H1 (cell line): ENCODE results near the gene COQ8A. TPM values are rescaled to one million over a fixed set of nuclear protein-coding genes. Genes with fewer than 3 reads are reported as not detected.

Source experiments
- CTCF ChIA-PET: fragments of 300-600 bp; sonication (Branson Sonifier 250); formaldehyde crosslinking; loops from one replicate; lab custom pipeline; 2021; ENCODE audit not compliant: partially characterized antibody; lab: Charles Lee
- POLR2A ChIA-PET: fragments of 300-600 bp; sonication (Branson Sonifier 250); formaldehyde crosslinking; loops from one replicate; lab custom pipeline; 2021; ENCODE audit warnings: inconsistent platforms; ENCODE audit not compliant: partially characterized antibody; lab: Charles Lee
- DNase-seq, 2 experiments: peaks; one replicate each; pipeline versions ENCODE4 v3.0.0 to v3.0.0-alpha.2; 2010 to 2022; ENCODE audit warnings: low spot score in 2 of 2, low read depth in 1 of 2, mixed read lengths in 1 of 2
- FAIRE-seq: peaks from 2 replicates; lab custom pipeline; 2011; peaks lifted over from hg19 to GRCh38; lab: Jason Lieb, UNC
- H2AFZ ChIP-seq: 2 replicates; pipeline ENCODE4 v1.8.1; 2012; ENCODE audit warnings: low read length, inconsistent platforms
- H2AK5ac ChIP-seq: 2 replicates; pipeline ENCODE4 v1.6.1; 2013; ENCODE audit warnings: low read depth, low read length
- H2BK120ac ChIP-seq: replicated peaks from 2 replicates; pipeline ENCODE3; 2013; ENCODE audit warnings: low read depth, low read length, inconsistent platforms
- H2BK12ac ChIP-seq: 2 replicates; pipeline ENCODE4 v1.6.1; 2013; ENCODE audit warnings: low read depth, low read length
- H2BK15ac ChIP-seq: 2 replicates; pipeline ENCODE4 v1.6.1; 2013; ENCODE audit warnings: low read length
- H2BK20ac ChIP-seq: 2 replicates; pipeline ENCODE4 v1.6.1; 2013; ENCODE audit warnings: low read length
- H2BK5ac ChIP-seq: 2 replicates; pipeline ENCODE4 v1.6.1; 2013; ENCODE audit warnings: low read depth, low read length
- H3K14ac ChIP-seq: 2 replicates; pipeline ENCODE4 v1.6.1; 2013; ENCODE audit warnings: inconsistent platforms; ENCODE audit not compliant: insufficient read length
- H3K18ac ChIP-seq: 2 replicates; pipeline ENCODE4 v1.6.1; 2013; ENCODE audit warnings: low read length; ENCODE audit errors: extremely low read depth
- H3K23ac ChIP-seq: 2 replicates; pipeline ENCODE4 v1.6.1; 2013; ENCODE audit warnings: inconsistent platforms; ENCODE audit not compliant: insufficient read length
- H3K23me2 ChIP-seq: 2 replicates; pipeline ENCODE4 v1.6.1; 2013; ENCODE audit warnings: low read depth, low read length
- H3K27ac ChIP-seq: 2 replicates; pipeline ENCODE4 v1.6.1; 2011; ENCODE audit warnings: low read depth, low read length, inconsistent platforms
- H3K27me3 ChIP-seq, 4 experiments: replicated peaks in 1 of 4; 1 replicate in 1 of 4; 2 replicates in 3 of 4; pipeline versions ENCODE4 v1.6.1 to v1.8.1; 2011 to 2013; ENCODE audit warnings: low read length in 3 of 4, mild to moderate bottlenecking in 3 of 4, inconsistent platforms in 2 of 4, mixed read lengths in 2 of 4, moderate library complexity in 1 of 4; ENCODE audit not compliant: control insufficient read depth in 3 of 4, insufficient read depth in 3 of 4; ENCODE audit errors: extremely low read depth in 1 of 4
- H3K36me3 ChIP-seq, 4 experiments: 2 replicates each; pipeline versions ENCODE4 v1.6.1 to v1.8.1; 2011 to 2013; ENCODE audit warnings: mild to moderate bottlenecking in 4 of 4, low read length in 3 of 4, moderate library complexity in 2 of 4, control low read depth in 1 of 4, inconsistent platforms in 1 of 4; ENCODE audit not compliant: insufficient read depth in 4 of 4, control insufficient read depth in 2 of 4
- H3K4ac ChIP-seq: replicated peaks from 2 replicates; pipeline ENCODE3; 2013; ENCODE audit warnings: low read length, low read depth, mixed read lengths, inconsistent platforms; ENCODE audit not compliant: insufficient read length
- H3K4me1 ChIP-seq, 4 experiments: replicated peaks in 1 of 4; 1 replicate in 1 of 4; 2 replicates in 3 of 4; pipeline versions ENCODE4 v1.6.1 to v1.8.1; 2011 to 2013; ENCODE audit warnings: low read length in 3 of 4, inconsistent platforms in 2 of 4, mixed read lengths in 1 of 4; ENCODE audit not compliant: insufficient read depth in 4 of 4, control insufficient read depth in 3 of 4
- H3K4me2 ChIP-seq, 2 experiments: 2 replicates each; pipeline versions ENCODE4 v1.6.1 to v1.8.1; 2011 to 2013; ENCODE audit warnings: low read depth in 2 of 2, low read length in 2 of 2, control low read depth in 1 of 2, inconsistent platforms in 1 of 2, mild to moderate bottlenecking in 1 of 2; ENCODE audit not compliant: insufficient read depth in 1 of 2
- H3K4me3 ChIP-seq, 4 experiments: fragments of 200-600, 300-600 bp in 1 of 4; sonication (generic), shearing (Covaris generic), sonication (Bioruptor Twin) in 1 of 4; 2 replicates each; pipeline versions ENCODE4 v1.5.1 to v1.8.1; 2011 to 2016; ENCODE audit warnings: low read length in 4 of 4, low read depth in 3 of 4, control low read depth in 2 of 4, inconsistent platforms in 2 of 4, mild to moderate bottlenecking in 2 of 4, mixed read lengths in 1 of 4, moderate library complexity in 1 of 4; ENCODE audit not compliant: insufficient read depth in 2 of 4; ENCODE audit errors: extremely low read depth in 1 of 4
- H3K56ac ChIP-seq: replicated peaks from 2 replicates; pipeline ENCODE3; 2013; ENCODE audit warnings: low read depth, mild to moderate bottlenecking, mixed read lengths, low read length, inconsistent platforms; ENCODE audit not compliant: insufficient read length
- H3K79me1 ChIP-seq: 2 replicates; pipeline ENCODE4 v1.6.1; 2013; ENCODE audit warnings: low read depth, low read length, control low read depth
- H3K79me2 ChIP-seq, 2 experiments: 2 replicates each; pipeline versions ENCODE4 v1.6.1 to v1.8.1; 2012 to 2013; ENCODE audit warnings: low read length in 2 of 2, mild to moderate bottlenecking in 2 of 2, inconsistent platforms in 1 of 2; ENCODE audit not compliant: insufficient read depth in 2 of 2, control insufficient read depth in 1 of 2
- H3K9ac ChIP-seq, 4 experiments: replicated peaks in 1 of 4; 1 replicate in 1 of 4; 2 replicates in 3 of 4; pipeline versions ENCODE4 v1.6.1 to v1.8.1; 2011 to 2013; ENCODE audit warnings: low read depth in 3 of 4, low read length in 3 of 4, control low read depth in 2 of 4, mild to moderate bottlenecking in 2 of 4, moderate library complexity in 2 of 4, inconsistent platforms in 1 of 4; ENCODE audit errors: extremely low read depth in 1 of 4
- H3K9me3 ChIP-seq, 2 experiments: 2 replicates each; pipeline versions ENCODE4 v1.6.1 to v1.8.1; 2012 to 2013; ENCODE audit warnings: mild to moderate bottlenecking in 2 of 2, moderate library complexity in 2 of 2, control low read depth in 1 of 2, inconsistent platforms in 1 of 2, low read depth in 1 of 2, low read length in 1 of 2, mixed read lengths in 1 of 2; ENCODE audit not compliant: insufficient read depth in 2 of 2
- H4K20me1 ChIP-seq, 2 experiments: replicated peaks in 1 of 2; 2 replicates each; pipeline versions ENCODE3 to v1.8.1; 2011 to 2013; ENCODE audit warnings: inconsistent platforms in 2 of 2, low read length in 2 of 2, mild to moderate bottlenecking in 1 of 2; ENCODE audit not compliant: insufficient read depth in 2 of 2, control insufficient read depth in 1 of 2
- H4K5ac ChIP-seq: 2 replicates; pipeline ENCODE4 v1.6.1; 2013; ENCODE audit warnings: low read length, low read depth, mixed read lengths, inconsistent platforms; ENCODE audit not compliant: insufficient read length
- H4K8ac ChIP-seq: 2 replicates; pipeline ENCODE4 v1.8.0; 2013; ENCODE audit warnings: mild to moderate bottlenecking, moderate library complexity, low read length, inconsistent platforms; ENCODE audit not compliant: insufficient read depth; ENCODE audit errors: extremely low read depth
- H4K91ac ChIP-seq: replicated peaks from 2 replicates; pipeline ENCODE3; 2013; ENCODE audit warnings: low read length, mixed read lengths, inconsistent platforms; ENCODE audit not compliant: insufficient read length
- ASH2L ChIP-seq: fragments of 200-600, 300-600 bp; sonication (generic); IDR thresholded peaks from one replicate; pipeline ENCODE4 v1.7.1; 2017; ENCODE audit warnings: low read length
- CHD1 ChIP-seq: IDR thresholded peaks from 2 replicates; pipeline ENCODE4 v1.6.1; 2012; ENCODE audit warnings: low read depth, low read length, improper control_type of control experiment
- CREB1 ChIP-seq: IDR thresholded peaks from 2 replicates; pipeline ENCODE4 v1.6.1; 2012; ENCODE audit warnings: inconsistent platforms
- EGR1 ChIP-seq: IDR thresholded peaks from 2 replicates; pipeline ENCODE4 v1.6.1; 2011; ENCODE audit warnings: low read depth, low read length, borderline replicate concordance
- JUN ChIP-seq: IDR thresholded peaks from 2 replicates; pipeline ENCODE4 v1.6.1; 2011; ENCODE audit warnings: low read depth, mild to moderate bottlenecking, improper control_type of control experiment, low read length
- NANOG ChIP-seq: IDR thresholded peaks from 2 replicates; pipeline ENCODE4 v1.6.1; 2011; ENCODE audit warnings: low read length, low read depth, mild to moderate bottlenecking, inconsistent platforms; ENCODE audit not compliant: insufficient read depth, poor library complexity, severe bottlenecking
- YY1 ChIP-seq: IDR thresholded peaks from 2 replicates; pipeline ENCODE4 v1.6.1; 2011; ENCODE audit warnings: low read depth, mild to moderate bottlenecking, low read length
- WGBS, 2 experiments: shearing (Covaris generic) in 1 of 2; methylation state at CpG; one replicate each; pipeline versions ENCODE4 v1.1.6 to v1.1.7; 2013 to 2015; ENCODE audit warnings: low lambda C conversion rate in 2 of 2, mixed read lengths in 2 of 2, inconsistent platforms in 1 of 2, low coverage in 1 of 2, missing lambda C conversion rate in 1 of 2; ENCODE audit not compliant: insufficient replicate concordance in 2 of 2, insufficient coverage in 1 of 2, insufficient read length in 1 of 2; ENCODE audit errors: extremely low coverage in 1 of 2, missing lambda C conversion rate in 1 of 2; 5-methylcytosine and 5-hydroxymethylcytosine counted together
- polyA plus RNA-seq, 7 experiments: library from polyadenylated mRNA; depleted of rRNA in 3 of 7; stranded (reverse) in 5 of 7; unstranded in 2 of 7; fragments of >200 nt in 5 of 7; fragments of 200-250 nt in 2 of 7; gene quantifications; 1 replicate in 5 of 7; 2 replicates in 1 of 7; 4 replicates in 1 of 7; pipeline versions ENCODE4 v1.2.1 to v1.2.3, GENCODE V29; 2011 to 2013; ENCODE audit warnings: missing spikeins in 2 of 7, mixed read lengths in 2 of 7
- total RNA-seq: library from RNA; stranded (reverse); fragmentation: NEBNext Ultra II Directional; extraction: Animal tissue kit (Norgen Biotek cat#: 25700); gene quantifications from 2 replicates; pipeline ENCODE4 v1.2.1, GENCODE V29; 2021
- TF ChIP-seq, protein P1 (sequence below): IDR thresholded peaks from 2 replicates; pipeline ENCODE4 v1.6.1; 2012; ENCODE audit warnings: inconsistent platforms

Gene COQ8A
- total and polyA plus RNA-seq, 2 of the 8 experiments (the other 6 are each of a cell fraction or from before 2014, with no cell fraction given): 28.5 to 38.9 TPM

DNA sequence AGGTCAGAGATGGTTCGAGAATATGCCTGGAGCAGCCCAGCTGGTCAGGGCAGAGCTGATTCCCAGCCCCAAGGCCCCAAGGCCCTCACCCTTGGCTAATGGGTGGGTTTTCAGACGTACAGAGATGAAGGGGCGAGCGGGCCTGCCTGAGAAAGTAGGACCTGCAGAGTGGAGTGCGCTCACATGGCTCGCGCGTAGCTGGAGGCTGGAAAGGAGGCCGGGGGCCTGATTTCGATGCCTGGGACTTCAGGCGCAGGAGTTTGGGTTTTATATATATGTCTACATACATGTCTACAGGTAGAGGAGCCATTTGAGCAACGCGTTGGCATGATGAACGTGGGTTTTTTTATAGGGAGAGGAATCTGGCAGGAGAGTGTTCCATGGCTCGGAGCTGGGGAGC is 8.9 kb downstream of the COQ8A start:
- Histone ChIP-seq H2BK5ac (no peak overlapping the region), H2AK5ac (no peak overlapping the region), H3K36me3 (no peaks in the 10 kb centered on the region), H3K9ac (no peak overlapping the region), H3K79me1 (peaks cover 8% of the 10 kb centered on the region), H4K8ac (no peak overlapping the region), H3K23ac (no peak overlapping the region), H2BK15ac (no peak overlapping the region), H3K9me3 (no peaks in the 10 kb centered on the region; a peak in 1 of 4 replicates), H2AFZ (no peak overlapping the region), H3K4ac (no peak overlapping the region), H3K23me2 (no peaks in the 10 kb centered on the region; the same call in 1 of the 2 replicates), H3K4me1 (peaks cover 0 to 6% (median 2%) of the 10 kb centered on the region in 4 experiments; a peak in 4 of 7 replicates), H3K18ac (no peak overlapping the region), H4K20me1 (peaks cover 4 to 5% of the 10 kb centered on the region in 2 experiments), H3K27me3 (no peaks in the 10 kb centered on the region), H2BK12ac (no peak overlapping the region), H2BK120ac (no peak overlapping the region), H4K5ac (no peak overlapping the region), H4K91ac (no peak overlapping the region)
- no peak for DNase-seq
- ChIA-PET POLR2A (interaction anchor here (0.5 to 3.6 kb wide), 2 partner anchors 9 to 41 kb away, joined by 3 to 18 read pairs; partner anchors contain the start of gene COQ8A), CTCF (interaction anchor here (0.9 to 2.6 kb wide), 2 partner anchors 8 to 37 kb away, joined by 3 to 10 read pairs; partner anchors contain the start of gene COQ8A)
- TF ChIP-seq CHD1 (no peak), JUN (no peak), EGR1 (no peak), NANOG (no peak), ASH2L (no peak), YY1 (no peak), CREB1 (no peak)
- TF ChIP-seq, protein P1, sequence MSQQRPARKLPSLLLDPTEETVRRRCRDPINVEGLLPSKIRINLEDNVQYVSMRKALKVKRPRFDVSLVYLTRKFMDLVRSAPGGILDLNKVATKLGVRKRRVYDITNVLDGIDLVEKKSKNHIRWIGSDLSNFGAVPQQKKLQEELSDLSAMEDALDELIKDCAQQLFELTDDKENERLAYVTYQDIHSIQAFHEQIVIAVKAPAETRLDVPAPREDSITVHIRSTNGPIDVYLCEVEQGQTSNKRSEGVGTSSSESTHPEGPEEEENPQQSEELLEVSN: no peak
- TF ChIP-seq, all 59 proteins: peak for 0
- H3K56ac ChIP-seq: no peak overlapping the region
- no peak overlapping the region for H3K27ac ChIP-seq
- H3K79me2 ChIP-seq: peaks cover 0 to 61% of the 10 kb centered on the region in 2 experiments; a peak in 2 of 4 replicates
- H3K4me3 ChIP-seq: no peak overlapping the region
- H3K14ac ChIP-seq: no peak overlapping the region
- no peak for FAIRE-seq
- no peak overlapping the region for H3K4me2 ChIP-seq
- WGBS, 2 experiments: 92% methylated on average over 15 of the region's 15 CpGs; no CpG with 5 or more reads in 1 of the 2 experiments
- no peak overlapping the region for H2BK20ac ChIP-seq
